Transverse colon (tissue), 3 donors: ENCODE data around the gene FASN.

Experiments used
- POLR2A ChIP-seq: fragments of 450-650 bp; IDR thresholded peaks from one replicate; pipeline ENCODE4 v1.6.1; 2016; ENCODE audit warnings: antibody characterized with exemption, mild to moderate bottlenecking, moderate library complexity
- POLR2AphosphoS5 ChIP-seq, 3 donors: sonication (generic); formaldehyde crosslinking; IDR thresholded peaks; one replicate each; pipeline ENCODE4 v1.6.1; 2016; ENCODE audit warnings: antibody characterized with exemption in 3 of 3

GRCh38 chr17:82072827-82073226 lies 25.2 kb downstream of the FASN start:
- TF ChIP-seq POLR2A (peak; percentile 32), POLR2AphosphoS5 (IDR thresholded peaks at IDR 0.05) (peak in 1 of 3 donors; percentile 32)
